ENCODE data around the gene HOXD1. TPM values are rescaled to one million over a fixed set of nuclear protein-coding genes. Genes with fewer than 3 reads are reported as not detected.

Gene HOXD1
- total RNA-seq, 1 experiment from 2014 or later, result not detected

DNA sequence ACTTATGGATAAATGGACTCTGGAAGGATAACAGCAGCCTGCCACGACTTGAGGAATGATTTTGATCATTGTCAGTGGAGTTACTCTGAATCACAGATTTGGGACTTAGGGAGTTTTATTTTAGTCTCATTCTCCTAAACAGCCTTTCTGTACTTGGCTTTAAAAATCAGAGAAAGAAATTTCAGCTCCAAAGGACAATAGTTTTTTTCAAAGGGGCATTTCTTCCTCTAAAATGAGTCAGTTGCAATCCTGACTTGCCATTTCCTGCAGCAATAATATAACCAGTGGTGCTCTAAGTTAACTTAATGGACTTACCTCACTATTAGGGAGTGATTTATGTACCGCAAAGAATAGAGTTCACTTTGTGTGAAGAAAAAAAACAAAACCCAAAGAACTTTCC is 45.7 kb downstream of the HOXD1 start:
- Histone ChIP-seq H3K9me2 (ENCODE audit: insufficient read depth) (no peaks in the 10 kb centered on the region), H3K79me2 (ENCODE audit: low read depth) (no peaks in the 10 kb centered on the region), H3K4me3 (no peak overlapping the region), H3F3A (ENCODE audit: insufficient read depth, low read depth) (no peaks in the 10 kb centered on the region), H2AFZ (no peak overlapping the region), H3K36me3 (ENCODE audit: low read depth) (no peaks in the 10 kb centered on the region), H3K27ac (no peak overlapping the region), H4K20me1 (ENCODE audit: insufficient read depth) (no peaks in the 10 kb centered on the region), H3K9me3 (ENCODE audit: insufficient read depth, low read depth) (no peaks in the 10 kb centered on the region), H3K27me3 (ENCODE audit: insufficient read depth, low read depth) (peaks cover 14% of the 10 kb centered on the region), H3K4me1 (replicated peaks; ENCODE audit: insufficient read depth) (no peaks in the 10 kb centered on the region), H3K4me2 (no peak overlapping the region)
- ChIA-PET POLR2A (ENCODE audit: unreplicated experiment) (no interaction called here), CTCF (no interaction called here)
- TF ChIP-seq EZH2 (IDR thresholded peaks at IDR 0.05; ENCODE audit: low read depth) (no peak), CTCF (conservative IDR thresholded peaks at IDR 0.05) (no peak)
- intact Hi-C loops (cut with micrococcal nuclease; ENCODE audit: unreplicated experiment), result no loop called here
- no peak for DNase-seq
- no TSS peak for BruUV-seq (replicated peaks)

GRCh38 chr2:176234940-176235339 is 46.5 kb downstream of the HOXD1 start:
- peaks cover 19% of the 10 kb centered on the region for H3K27me3 ChIP-seq (ENCODE audit: insufficient read depth, low read depth)
- H3K4me3 ChIP-seq, result no peak overlapping the region
- no peaks in the 10 kb centered on the region for H3K4me1 ChIP-seq (replicated peaks; ENCODE audit: insufficient read depth)
- intact Hi-C loops (cut with micrococcal nuclease; ENCODE audit: unreplicated experiment), result no loop called here
- DNase-seq, result no peak
- no peak overlapping the region for H2AFZ ChIP-seq
- ChIA-PET POLR2A (ENCODE audit: unreplicated experiment) (no interaction called here), CTCF (no interaction called here)
- no peak overlapping the region for H3K4me2 ChIP-seq
- no peaks in the 10 kb centered on the region for H3K9me2 ChIP-seq (ENCODE audit: insufficient read depth)
- H3K27ac ChIP-seq, result no peak overlapping the region
- no peaks in the 10 kb centered on the region for H4K20me1 ChIP-seq (ENCODE audit: insufficient read depth)
- H3F3A ChIP-seq (ENCODE audit: insufficient read depth, low read depth), result no peaks in the 10 kb centered on the region
- no peaks in the 10 kb centered on the region for H3K79me2 ChIP-seq (ENCODE audit: low read depth)
- H3K9me3 ChIP-seq (ENCODE audit: insufficient read depth, low read depth), result no peaks in the 10 kb centered on the region
- no TSS peak for BruUV-seq (replicated peaks)
- H3K36me3 ChIP-seq (ENCODE audit: low read depth), result no peaks in the 10 kb centered on the region
- TF ChIP-seq CTCF (conservative IDR thresholded peaks at IDR 0.05) (no peak), EZH2 (IDR thresholded peaks at IDR 0.05; ENCODE audit: low read depth) (no peak)

DNA sequence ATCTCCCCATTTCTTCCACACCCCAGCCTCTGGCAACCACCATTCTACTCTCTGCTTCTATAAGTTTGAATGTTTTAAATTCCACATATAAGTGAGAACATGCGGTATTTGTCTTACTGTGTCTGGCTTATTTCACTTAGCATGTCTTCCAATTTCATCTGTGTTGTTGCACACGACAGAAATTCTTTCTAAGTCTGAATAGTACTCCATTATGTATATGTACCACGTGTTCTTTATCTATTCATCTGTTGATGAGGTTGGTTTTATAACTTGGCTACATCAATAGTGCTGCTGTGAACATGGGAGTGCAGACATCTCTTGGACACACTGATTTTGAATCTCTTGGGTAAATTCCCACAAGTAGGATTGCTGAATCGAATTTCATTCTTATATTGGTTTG is 49.0 kb downstream of the HOXD1 start:
- H3F3A ChIP-seq (ENCODE audit: insufficient read depth, low read depth), result no peaks in the 10 kb centered on the region
- BruUV-seq (replicated peaks), result no TSS peak
- CTCF ChIA-PET, result no interaction called here

More for the DNA sequence above, 49.0 kb downstream of the HOXD1 start:
- no peaks in the 10 kb centered on the region for H3K36me3 ChIP-seq (ENCODE audit: low read depth)
- no peak for DNase-seq
- H3K9me3 ChIP-seq (ENCODE audit: insufficient read depth, low read depth), result no peaks in the 10 kb centered on the region
- no peaks in the 10 kb centered on the region for H3K4me1 ChIP-seq (replicated peaks; ENCODE audit: insufficient read depth)
- no peak overlapping the region for H3K27ac ChIP-seq
- TF ChIP-seq CTCF (conservative IDR thresholded peaks at IDR 0.05), result no peak
- TF ChIP-seq EZH2 (IDR thresholded peaks at IDR 0.05; ENCODE audit: low read depth), result no peak
- no peaks in the 10 kb centered on the region for H3K9me2 ChIP-seq (ENCODE audit: insufficient read depth)
- no peak overlapping the region for H3K4me3 ChIP-seq
- POLR2A ChIA-PET (ENCODE audit: unreplicated experiment), result no interaction called here
- intact Hi-C loops (cut with micrococcal nuclease; ENCODE audit: unreplicated experiment), result no loop called here
- H3K4me2 ChIP-seq, result no peak overlapping the region
- no peaks in the 10 kb centered on the region for H3K79me2 ChIP-seq (ENCODE audit: low read depth)
- peaks cover 21% of the 10 kb centered on the region for H3K27me3 ChIP-seq (ENCODE audit: insufficient read depth, low read depth)
- no peaks in the 10 kb centered on the region for H4K20me1 ChIP-seq (ENCODE audit: insufficient read depth)
- no peak overlapping the region for H2AFZ ChIP-seq
